ENCODE data around the gene SLC7A4.
"Not testable (repeated sequence)": the region's sequence is repeated elsewhere in the genome, so short reads cannot be mapped to it uniquely, and the experiment has no call there.

The SLC7A4 gene

GRCh38 chr22:21042978-21043859 lies 10.9 kb upstream of the SLC7A4 start:
- H3K27me3 Mint-ChIP-seq (ENCODE audit: low read depth, poor library complexity) = peaks cover 5% of the 10 kb centered on the region
- H3K4me3 Mint-ChIP-seq = peak overlapping the region; percentile 64
- no peaks in the 10 kb centered on the region for H3K36me3 Mint-ChIP-seq (ENCODE audit: low read depth)
- peaks cover 36% of the 10 kb centered on the region for H3K4me1 Mint-ChIP-seq
- no peak for TF ChIP-seq CTCF (IDR thresholded peaks at IDR 0.05)
- no peaks in the 10 kb centered on the region for H3K9me3 Mint-ChIP-seq
- no peak overlapping the region for H3K27ac Mint-ChIP-seq
- DNase-seq = no peak

GRCh38 chr22:21041937-21042336 lies 9.6 kb upstream of the SLC7A4 start:
- no peak for DNase-seq
- Mint-ChIP-seq H3K27me3 (ENCODE audit: low read depth, poor library complexity) (peaks cover 10% of the 10 kb centered on the region), H3K4me1 (peaks cover 36% of the 10 kb centered on the region), H3K4me3 (no peak overlapping the region), H3K36me3 (ENCODE audit: low read depth) (no peaks in the 10 kb centered on the region), H3K27ac (no peak overlapping the region), H3K9me3 (no peaks in the 10 kb centered on the region)
- no peak for TF ChIP-seq CTCF (IDR thresholded peaks at IDR 0.05)

DNA sequence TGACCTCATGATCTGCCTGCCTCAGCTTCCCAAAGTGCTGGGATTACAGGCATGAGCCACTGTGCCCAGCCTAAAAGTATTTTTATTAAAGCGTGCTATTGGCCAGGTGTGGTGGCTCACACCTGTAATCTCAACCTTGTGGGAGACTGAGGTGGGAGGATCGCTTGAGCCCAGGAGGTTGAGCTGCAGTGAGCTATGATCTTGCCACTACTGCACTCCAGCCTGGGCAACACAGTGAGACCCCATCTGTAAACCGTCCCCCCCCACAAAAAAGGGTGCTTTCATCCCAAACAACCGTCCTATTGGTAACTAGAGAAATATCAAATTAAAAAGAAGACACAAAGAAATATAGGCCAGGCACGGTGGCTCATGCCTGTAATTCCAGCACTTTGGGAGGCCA lies 6.8 kb upstream of the SLC7A4 start:
- H3K27me3 Mint-ChIP-seq (ENCODE audit: low read depth, poor library complexity) = peaks cover 28% of the 10 kb centered on the region
- H3K27ac Mint-ChIP-seq; DNase-seq; H3K4me3 Mint-ChIP-seq; H3K9me3 Mint-ChIP-seq; H3K36me3 Mint-ChIP-seq (ENCODE audit: low read depth): not testable (repeated sequence)
- peaks cover 17% of the 10 kb centered on the region for H3K4me1 Mint-ChIP-seq

DNA sequence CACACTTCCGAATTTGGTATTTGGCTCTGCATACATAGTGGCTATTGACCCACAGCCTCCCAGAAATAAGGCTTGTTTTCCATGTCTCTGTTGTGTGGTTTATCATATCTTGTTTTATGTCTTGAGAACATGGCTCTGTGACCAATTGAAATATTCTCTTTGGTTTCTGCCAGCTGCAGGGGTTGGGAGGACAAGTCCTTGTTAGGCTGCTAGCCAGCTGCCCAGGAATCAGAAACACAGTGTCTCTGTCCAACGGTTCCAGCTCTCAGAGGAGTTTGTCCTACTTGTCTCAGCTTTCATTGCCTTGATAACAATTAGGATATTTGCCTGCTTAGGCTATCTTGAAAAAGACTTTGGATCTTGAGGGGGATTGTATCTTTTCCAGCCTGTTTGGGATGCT lies 6.0 kb upstream of the SLC7A4 start:
- TF ChIP-seq CTCF (IDR thresholded peaks at IDR 0.05) = no peak
- no peaks in the 10 kb centered on the region for H3K9me3 Mint-ChIP-seq
- H3K4me3 Mint-ChIP-seq = no peak overlapping the region
- DNase-seq = no peak
- peaks cover 35% of the 10 kb centered on the region for H3K27me3 Mint-ChIP-seq (ENCODE audit: low read depth, poor library complexity)
- H3K4me1 Mint-ChIP-seq = peaks cover 9% of the 10 kb centered on the region
- H3K27ac Mint-ChIP-seq = no peak overlapping the region
- H3K36me3 Mint-ChIP-seq (ENCODE audit: low read depth) = no peaks in the 10 kb centered on the region

DNA sequence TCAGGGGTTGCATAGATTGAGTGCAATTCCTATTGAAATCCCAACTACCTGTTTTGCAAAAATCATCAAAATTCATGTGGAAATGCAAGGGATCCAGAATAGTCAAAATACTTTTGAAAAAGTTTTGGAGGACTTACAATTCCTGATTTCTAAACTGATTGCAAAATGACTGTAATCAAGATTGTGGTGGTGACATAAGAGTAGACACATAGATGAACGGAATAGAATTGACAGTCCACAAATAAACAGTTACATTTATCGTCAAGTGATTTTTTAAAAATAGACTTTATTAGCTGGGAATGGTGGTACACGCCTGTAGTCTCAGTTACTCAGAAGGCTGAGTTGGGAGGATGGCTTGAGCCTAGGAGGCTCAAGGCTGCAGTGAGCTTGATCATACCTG lies 2.6 kb upstream of the SLC7A4 start:
- Mint-ChIP-seq H3K27me3 (ENCODE audit: low read depth, poor library complexity) (peaks cover 64% of the 10 kb centered on the region), H3K36me3 (ENCODE audit: low read depth) (no peaks in the 10 kb centered on the region), H3K9me3 (peaks cover 6% of the 10 kb centered on the region), H3K27ac (no peak overlapping the region), H3K4me3 (no peak overlapping the region), H3K4me1 (peaks cover 21% of the 10 kb centered on the region)
- TF ChIP-seq CTCF (IDR thresholded peaks at IDR 0.05) = no peak
- DNase-seq = no peak

DNA sequence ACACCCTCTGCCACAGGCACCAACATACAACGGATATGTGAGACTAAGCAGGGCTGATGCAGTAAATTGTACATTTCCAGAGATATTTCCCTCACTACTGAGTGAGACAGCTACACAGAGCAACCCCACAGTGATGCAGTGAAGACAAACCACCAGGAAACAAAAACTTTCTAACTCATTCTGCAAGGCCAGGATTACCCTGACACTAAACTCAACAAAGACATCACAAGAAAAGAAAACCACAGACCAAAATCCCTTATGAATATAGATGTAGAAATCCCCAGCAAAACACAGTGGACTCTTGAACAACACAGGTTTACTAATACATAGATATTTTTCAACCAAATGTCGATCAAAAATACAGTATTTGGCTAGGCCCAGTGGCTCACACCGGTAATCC lies 1.5 kb upstream of the SLC7A4 start:
- Mint-ChIP-seq H3K9me3 (peaks cover 14% of the 10 kb centered on the region), H3K27ac (no peak overlapping the region), H3K4me1 (peaks cover 32% of the 10 kb centered on the region)

More for the DNA sequence above, 1.5 kb upstream of the SLC7A4 start:
- H3K36me3 Mint-ChIP-seq (ENCODE audit: low read depth) = no peaks in the 10 kb centered on the region
- DNase-seq = no peak
- no peak overlapping the region for H3K4me3 Mint-ChIP-seq
- H3K27me3 Mint-ChIP-seq (ENCODE audit: low read depth, poor library complexity) = peaks cover 71% of the 10 kb centered on the region
- TF ChIP-seq CTCF (IDR thresholded peaks at IDR 0.05) = no peak

Measured in nephron progenitor cell (in vitro differentiated cells).